OCI-LY7 (cell line): ENCODE data around the gene PHB1. TPM values are rescaled to one million over a fixed set of nuclear protein-coding genes. Genes with fewer than 3 reads are reported as not detected.
"Not testable (repeated sequence)": the region's sequence is repeated elsewhere in the genome, so short reads cannot be mapped to it uniquely, and the experiment has no call there.

Source experiments
- BruUV-seq: library from RNA; stranded (reverse); fragments of 400-500 nt; replicated peaks from 2 replicates; lab custom pipeline; 2021; lab: Mats Ljungman, UMichigan
- CTCF ChIA-PET: fragments of 300-600 bp; sonication (Branson Sonifier 250); formaldehyde crosslinking; loops from one replicate; lab custom pipeline; 2022; ENCODE audit warnings: antibody characterized with exemption; ENCODE audit not compliant: unreplicated experiment; lab: Charles Lee
- POLR2A ChIA-PET: fragments of 300-600 bp; sonication (Branson Sonifier 250); formaldehyde crosslinking; loops from one replicate; lab custom pipeline; 2022; ENCODE audit warnings: antibody characterized with exemption; lab: Charles Lee
- DNase-seq: peaks from one replicate; pipeline ENCODE4 v3.0.0-alpha.2; 2015; ENCODE audit warnings: low spot score
- H2AFZ ChIP-seq: fragments of 200-600 bp; sonication (generic), shearing (Covaris generic); 2 replicates; pipeline ENCODE4 v1.6.1; 2014; ENCODE audit warnings: mild to moderate bottlenecking, antibody characterized with exemption, low read length, moderate library complexity
- H3K27ac ChIP-seq: fragments of 200-600 bp; sonication (generic); 2 replicates; pipeline ENCODE4 v1.5.1; 2014; ENCODE audit warnings: mixed run types, low read depth, mild to moderate bottlenecking, moderate library complexity, low read length, inconsistent platforms; ENCODE audit not compliant: poor library complexity, severe bottlenecking
- H3K36me3 ChIP-seq: fragments of 200-600 bp; sonication (generic); 2 replicates; pipeline ENCODE4 v1.6.1; 2014; ENCODE audit warnings: mild to moderate bottlenecking, antibody characterized with exemption, low read length, moderate library complexity, mixed read lengths; ENCODE audit not compliant: insufficient read depth
- H3K4me1 ChIP-seq: fragments of 200-600 bp; sonication (generic); 2 replicates; pipeline ENCODE4 v1.5.1; 2014; ENCODE audit warnings: mild to moderate bottlenecking, low read length; ENCODE audit not compliant: insufficient read depth, poor library complexity, severe bottlenecking
- H3K4me2 ChIP-seq: fragments of 200-600 bp; sonication (generic); 2 replicates; pipeline ENCODE4 v1.6.1; 2014; ENCODE audit warnings: mild to moderate bottlenecking, low read length
- H3K4me3 ChIP-seq: fragments of 200-600 bp; sonication (generic); 2 replicates; pipeline ENCODE4 v1.5.1; 2014; ENCODE audit warnings: mild to moderate bottlenecking, low read depth, low read length; ENCODE audit not compliant: poor library complexity, severe bottlenecking
- H3K79me2 ChIP-seq: fragments of 200-600 bp; sonication (generic); 2 replicates; pipeline ENCODE4 v1.6.1; 2016; ENCODE audit warnings: low read depth, mild to moderate bottlenecking, low read length, moderate library complexity, mixed read lengths; ENCODE audit not compliant: insufficient read depth
- H3K9me2 ChIP-seq: fragments of 200-600 bp; sonication (generic); 2 replicates; pipeline ENCODE4 v1.6.1; 2016; ENCODE audit warnings: mild to moderate bottlenecking, low read length, mixed read lengths; ENCODE audit not compliant: insufficient read depth
- H3K9me3 ChIP-seq: fragments of 200-600 bp; sonication (generic); 2 replicates; pipeline ENCODE4 v1.6.1; 2014; ENCODE audit warnings: mild to moderate bottlenecking, mixed run types, low read length, mixed read lengths
- H4K20me1 ChIP-seq: fragments of 200-600 bp; sonication (generic); 2 replicates; pipeline ENCODE4 v1.6.1; 2014; ENCODE audit warnings: mild to moderate bottlenecking, antibody characterized with exemption, low read length, moderate library complexity, mixed read lengths; ENCODE audit not compliant: insufficient read depth
- EZH2phosphoT487 ChIP-seq: fragments of 200-600 bp; sonication (generic); IDR thresholded peaks from 2 replicates; pipeline ENCODE4 v1.6.1; 2018; ENCODE audit warnings: low read depth, borderline replicate concordance, mild to moderate bottlenecking, mixed run types, antibody characterized with exemption, low read length, moderate library complexity, mixed read lengths
- intact Hi-C: fragments of 100-400 bp; cut with micrococcal nuclease; formaldehyde crosslinking; loops from one replicate; pipeline ENCODE4 v1.10.0; 2022; ENCODE audit not compliant: unreplicated experiment
- total RNA-seq, 2 experiments: library from RNA; depleted of rRNA in 1 of 2; stranded (reverse); fragments of >200 nt in 1 of 2; shearing (Covaris generic) in 1 of 2; gene quantifications; 2 replicates each; pipeline ENCODE4 v1.2.3, GENCODE V29; 2014 to 2022
- TF ChIP-seq, protein P1 (sequence below): fragments of 200-600 bp; sonication (generic); conservative IDR thresholded peaks from 2 replicates; pipeline ENCODE4 v1.5.1; 2014; ENCODE audit warnings: mild to moderate bottlenecking, antibody characterized with exemption, low read length, moderate library complexity, mixed read lengths

The PHB1 gene
- total RNA-seq, 2 experiments from 2014 or later, result 137 to 217 TPM

DNA sequence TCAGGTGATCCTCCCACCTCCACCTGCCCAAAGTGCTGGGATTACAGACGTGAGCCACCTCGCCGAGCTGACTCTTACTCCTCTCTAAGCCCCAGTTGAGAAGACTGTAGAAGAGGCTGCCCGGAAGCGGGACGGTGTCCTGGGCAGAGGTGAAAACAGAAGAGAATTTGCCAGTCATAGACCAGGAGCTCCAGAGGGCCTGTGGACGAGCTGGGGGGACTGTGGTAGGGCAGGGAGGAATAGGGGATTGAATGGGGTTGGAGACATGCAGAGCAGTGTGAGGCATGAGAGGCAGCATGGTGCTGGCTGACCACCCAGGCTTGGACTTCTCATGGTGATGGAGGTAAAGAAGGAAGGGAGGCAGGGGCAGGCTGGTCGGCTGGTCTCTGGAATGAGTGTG, 17.1 kb upstream of the PHB1 start:
- Histone ChIP-seq H3K9me3 (no peaks in the 10 kb centered on the region), H3K9me2 (no peaks in the 10 kb centered on the region), H3K4me2 (no peak overlapping the region), H3K4me3 (no peak overlapping the region), H4K20me1 (no peaks in the 10 kb centered on the region), H2AFZ (no peak overlapping the region), H3K4me1 (no peaks in the 10 kb centered on the region), H3K27ac (no peak overlapping the region), H3K79me2 (no peaks in the 10 kb centered on the region), H3K36me3 (no peaks in the 10 kb centered on the region)
- TF ChIP-seq, protein P1, sequence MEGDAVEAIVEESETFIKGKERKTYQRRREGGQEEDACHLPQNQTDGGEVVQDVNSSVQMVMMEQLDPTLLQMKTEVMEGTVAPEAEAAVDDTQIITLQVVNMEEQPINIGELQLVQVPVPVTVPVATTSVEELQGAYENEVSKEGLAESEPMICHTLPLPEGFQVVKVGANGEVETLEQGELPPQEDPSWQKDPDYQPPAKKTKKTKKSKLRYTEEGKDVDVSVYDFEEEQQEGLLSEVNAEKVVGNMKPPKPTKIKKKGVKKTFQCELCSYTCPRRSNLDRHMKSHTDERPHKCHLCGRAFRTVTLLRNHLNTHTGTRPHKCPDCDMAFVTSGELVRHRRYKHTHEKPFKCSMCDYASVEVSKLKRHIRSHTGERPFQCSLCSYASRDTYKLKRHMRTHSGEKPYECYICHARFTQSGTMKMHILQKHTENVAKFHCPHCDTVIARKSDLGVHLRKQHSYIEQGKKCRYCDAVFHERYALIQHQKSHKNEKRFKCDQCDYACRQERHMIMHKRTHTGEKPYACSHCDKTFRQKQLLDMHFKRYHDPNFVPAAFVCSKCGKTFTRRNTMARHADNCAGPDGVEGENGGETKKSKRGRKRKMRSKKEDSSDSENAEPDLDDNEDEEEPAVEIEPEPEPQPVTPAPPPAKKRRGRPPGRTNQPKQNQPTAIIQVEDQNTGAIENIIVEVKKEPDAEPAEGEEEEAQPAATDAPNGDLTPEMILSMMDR, result no peak
- no peak for TF ChIP-seq EZH2phosphoT487
- intact Hi-C loops, result no loop called here
- CTCF ChIA-PET, result no interaction called here
- no peak for DNase-seq
- POLR2A ChIA-PET, result no interaction called here
- no TSS peak for BruUV-seq

DNA sequence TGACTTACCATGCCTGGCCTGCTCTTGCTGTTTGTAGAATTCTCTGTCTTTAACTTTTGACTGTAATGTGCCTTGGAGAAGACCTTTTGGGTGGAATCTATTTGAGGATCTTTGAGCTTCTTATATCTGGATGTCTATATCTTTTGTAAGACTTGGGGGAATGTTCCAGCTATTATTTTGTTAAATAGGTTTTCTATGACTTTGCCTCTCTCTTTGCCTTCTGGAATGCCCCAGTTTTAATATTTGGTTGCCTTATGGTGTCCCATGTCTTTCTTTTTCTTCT, 10.3 kb upstream of the PHB1 start:
- Histone ChIP-seq H3K9me3 (peaks cover 14% of the 10 kb centered on the region), H3K9me2 (no peaks in the 10 kb centered on the region), H3K36me3 (no peaks in the 10 kb centered on the region), H3K27ac (no peak overlapping the region), H3K4me3 (no peak overlapping the region), H2AFZ (no peak overlapping the region), H3K4me1 (no peaks in the 10 kb centered on the region), H4K20me1 (no peaks in the 10 kb centered on the region), H3K79me2 (no peaks in the 10 kb centered on the region), H3K4me2 (no peak overlapping the region)
- no peak for DNase-seq
- CTCF ChIA-PET, result no interaction called here
- TF ChIP-seq, protein P1, result no peak
- no peak for TF ChIP-seq EZH2phosphoT487
- BruUV-seq, result no TSS peak
- intact Hi-C loops, result no loop called here
- POLR2A ChIA-PET, result no interaction called here

DNA sequence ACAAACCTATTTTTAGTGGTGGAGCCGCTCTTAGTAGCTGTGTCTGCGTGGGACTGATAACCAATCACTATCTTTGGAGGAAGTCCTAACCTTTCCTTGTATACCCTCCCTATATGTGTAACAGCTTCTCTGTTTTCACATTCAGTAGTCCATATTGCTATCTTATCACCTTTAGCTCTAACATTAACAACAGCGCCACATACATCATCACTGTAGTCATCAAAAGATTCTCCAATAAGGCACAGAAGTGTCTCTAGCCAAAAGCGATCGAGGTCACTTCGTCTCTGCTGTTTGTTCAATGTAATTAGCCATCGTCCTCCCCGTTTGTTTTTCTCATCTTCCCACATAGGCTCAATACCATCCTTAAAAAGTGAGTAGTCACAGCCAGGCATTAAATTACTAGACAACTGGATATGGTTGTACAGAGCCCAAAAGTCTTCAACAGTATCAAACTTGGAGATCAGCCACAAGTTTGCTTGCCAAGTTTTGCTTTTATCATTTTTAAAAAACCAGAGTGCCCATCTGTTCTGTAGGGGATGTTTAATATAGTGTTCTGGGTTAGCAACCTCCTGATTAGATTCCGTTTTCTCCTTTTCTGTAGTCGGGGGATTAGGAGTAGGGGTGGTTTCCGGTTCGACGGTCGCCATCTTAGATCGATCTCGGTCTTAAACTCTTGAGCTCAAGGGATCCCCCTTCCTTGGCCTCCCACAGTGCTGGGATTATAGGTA, 9.8 kb upstream of the PHB1 start:
- CTCF ChIA-PET, POLR2A ChIA-PET: not testable (repeated sequence)

More for the DNA sequence above, 9.8 kb upstream of the PHB1 start:
- DNase-seq, H3K27ac ChIP-seq, H3K4me2 ChIP-seq, H3K9me2 ChIP-seq, intact Hi-C loops, BruUV-seq, H3K79me2 ChIP-seq, H3K4me1 ChIP-seq, H3K4me3 ChIP-seq, H2AFZ ChIP-seq, H3K36me3 ChIP-seq, H4K20me1 ChIP-seq: not testable (repeated sequence)
- peaks cover 14% of the 10 kb centered on the region for H3K9me3 ChIP-seq
